ENCODE data around the gene LCMT1. TPM values are rescaled to one million over a fixed set of nuclear protein-coding genes. Genes with fewer than 3 reads are reported as not detected.
"Not testable (repeated sequence)": the region's sequence is repeated elsewhere in the genome, so short reads cannot be mapped to it uniquely, and the experiment has no call there.

LCMT1 gene
- total RNA-seq, 4 donors from 2014 or later = 22.5 to 28.7 (median 24.8) TPM

DNA sequence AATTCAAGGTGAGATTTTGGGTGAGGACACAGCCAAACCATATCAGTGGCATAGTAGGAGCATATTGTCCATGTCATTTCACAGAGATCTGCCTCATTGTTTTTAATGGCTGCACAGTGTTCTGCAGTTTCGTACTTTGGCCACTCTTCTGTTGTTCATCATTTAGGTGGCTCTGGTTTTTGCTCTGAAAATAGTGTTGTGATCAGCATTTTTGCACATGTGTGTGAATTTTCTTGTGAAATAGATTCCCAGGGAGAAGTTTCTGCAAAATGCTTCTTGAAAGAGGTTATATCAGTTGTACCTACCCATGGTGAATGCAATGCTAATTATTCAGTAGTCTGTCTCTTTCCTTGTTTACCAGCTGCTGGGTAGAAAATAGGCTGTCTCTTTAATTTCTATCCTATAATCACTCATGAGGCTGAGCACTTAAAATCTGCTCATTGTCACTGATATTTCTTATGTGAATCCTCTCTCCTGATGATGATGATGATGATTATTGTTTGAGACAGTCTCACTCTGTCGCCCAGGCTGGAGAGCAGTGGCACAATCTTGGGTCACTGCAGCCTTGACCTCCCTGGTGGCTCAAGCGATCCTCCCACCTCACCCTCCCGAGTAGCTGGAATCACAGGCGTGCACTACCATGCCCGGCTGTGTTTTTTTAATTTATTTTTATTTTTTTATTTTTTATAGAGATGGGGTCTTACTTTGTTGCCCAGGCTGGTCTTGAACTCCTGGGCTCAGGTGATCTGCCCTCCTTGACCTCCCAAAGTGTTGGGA lies 10.5 kb downstream of the LCMT1 start:
- DNase-seq (ENCODE audit: low spot score) (no peak), ATAC-seq (ENCODE audit: low FRiP score) (no peak)
- TF ChIP-seq, protein P1, sequence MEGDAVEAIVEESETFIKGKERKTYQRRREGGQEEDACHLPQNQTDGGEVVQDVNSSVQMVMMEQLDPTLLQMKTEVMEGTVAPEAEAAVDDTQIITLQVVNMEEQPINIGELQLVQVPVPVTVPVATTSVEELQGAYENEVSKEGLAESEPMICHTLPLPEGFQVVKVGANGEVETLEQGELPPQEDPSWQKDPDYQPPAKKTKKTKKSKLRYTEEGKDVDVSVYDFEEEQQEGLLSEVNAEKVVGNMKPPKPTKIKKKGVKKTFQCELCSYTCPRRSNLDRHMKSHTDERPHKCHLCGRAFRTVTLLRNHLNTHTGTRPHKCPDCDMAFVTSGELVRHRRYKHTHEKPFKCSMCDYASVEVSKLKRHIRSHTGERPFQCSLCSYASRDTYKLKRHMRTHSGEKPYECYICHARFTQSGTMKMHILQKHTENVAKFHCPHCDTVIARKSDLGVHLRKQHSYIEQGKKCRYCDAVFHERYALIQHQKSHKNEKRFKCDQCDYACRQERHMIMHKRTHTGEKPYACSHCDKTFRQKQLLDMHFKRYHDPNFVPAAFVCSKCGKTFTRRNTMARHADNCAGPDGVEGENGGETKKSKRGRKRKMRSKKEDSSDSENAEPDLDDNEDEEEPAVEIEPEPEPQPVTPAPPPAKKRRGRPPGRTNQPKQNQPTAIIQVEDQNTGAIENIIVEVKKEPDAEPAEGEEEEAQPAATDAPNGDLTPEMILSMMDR (IDR thresholded peaks at IDR 0.05) = no peak

GRCh38 chr16:25124503-25124902 lies 13.0 kb downstream of the LCMT1 start:
- DNase-seq (ENCODE audit: low spot score) = no peak
- TF ChIP-seq, protein P1 (IDR thresholded peaks at IDR 0.05) = no peak
- ATAC-seq (ENCODE audit: low FRiP score) = no peak

DNA sequence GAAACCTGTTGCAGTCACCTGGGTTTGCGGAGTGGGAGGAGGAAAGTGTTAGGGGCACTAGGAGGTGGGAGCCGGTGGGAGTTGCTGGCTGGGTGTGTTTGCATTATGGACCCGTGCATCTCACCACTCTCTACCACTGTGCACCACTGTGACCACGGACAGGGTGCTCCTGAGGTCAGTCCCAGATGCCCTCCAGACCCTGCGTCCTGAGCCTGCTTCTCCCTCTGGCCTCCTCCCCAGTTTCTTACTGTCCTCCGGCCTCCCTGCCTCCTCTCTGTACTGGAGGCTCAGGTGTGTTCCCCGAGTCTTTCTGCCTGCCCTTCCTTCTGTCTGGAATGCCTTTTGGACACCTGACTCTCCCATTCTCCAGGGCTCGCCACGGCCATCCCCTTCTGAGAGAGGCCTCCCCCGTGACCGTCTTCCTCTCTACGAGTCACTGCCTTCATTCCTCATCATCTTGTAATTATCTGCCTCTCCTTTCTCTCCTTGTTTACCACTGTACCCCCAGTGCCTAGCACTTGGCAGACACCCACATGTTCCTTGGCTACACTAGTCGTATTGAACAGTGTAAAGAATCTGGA lies 14.6 kb downstream of the LCMT1 start:
- DNase-seq (ENCODE audit: low spot score) = not testable (repeated sequence)
- ATAC-seq (ENCODE audit: low FRiP score) = peak; percentile 56

DNA sequence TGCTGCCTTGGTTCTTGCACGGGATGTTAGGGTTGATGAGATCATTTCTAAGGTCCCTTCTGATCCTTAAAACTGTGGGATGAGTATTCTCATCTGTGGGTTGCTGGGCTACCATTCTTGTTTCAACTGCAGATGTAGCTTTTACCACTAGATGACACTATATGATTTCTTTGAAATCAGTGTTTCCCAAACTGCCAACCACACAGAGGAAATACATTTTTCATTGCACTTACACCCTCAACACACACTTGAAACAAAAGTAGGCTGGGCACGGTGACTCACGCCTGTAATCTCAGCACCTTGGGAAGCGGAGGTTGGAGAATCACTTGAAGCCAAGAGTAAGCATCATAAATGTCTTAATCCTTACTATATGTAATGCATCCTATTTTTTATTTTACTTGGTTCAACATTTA lies 15.3 kb downstream of the LCMT1 start:
- TF ChIP-seq, protein P1 (IDR thresholded peaks at IDR 0.05) = no peak
- DNase-seq (ENCODE audit: low spot score) = no peak
- peak; percentile 92 for ATAC-seq (ENCODE audit: low FRiP score)

DNA sequence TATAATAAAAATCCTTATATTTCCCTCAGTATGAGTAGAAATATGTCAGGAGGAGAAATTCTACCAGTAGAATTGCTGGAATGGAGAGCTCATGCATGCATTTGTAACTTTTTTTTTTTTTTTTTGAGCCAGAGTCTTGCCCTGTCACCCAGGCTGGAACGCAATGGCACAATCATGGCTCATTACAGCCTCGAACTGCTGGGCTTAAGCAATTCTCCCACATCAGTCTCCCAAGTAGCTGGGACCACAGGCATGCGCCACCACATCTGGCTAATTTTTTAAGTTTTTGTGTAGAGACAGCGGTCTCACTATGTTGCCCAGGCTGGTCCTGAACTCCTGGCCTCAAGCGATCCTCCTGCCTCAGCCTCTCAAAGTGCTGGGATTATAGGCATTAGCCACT lies 21.2 kb downstream of the LCMT1 start:
- not testable (repeated sequence) for ATAC-seq (ENCODE audit: low FRiP score); DNase-seq (ENCODE audit: low spot score)

DNA sequence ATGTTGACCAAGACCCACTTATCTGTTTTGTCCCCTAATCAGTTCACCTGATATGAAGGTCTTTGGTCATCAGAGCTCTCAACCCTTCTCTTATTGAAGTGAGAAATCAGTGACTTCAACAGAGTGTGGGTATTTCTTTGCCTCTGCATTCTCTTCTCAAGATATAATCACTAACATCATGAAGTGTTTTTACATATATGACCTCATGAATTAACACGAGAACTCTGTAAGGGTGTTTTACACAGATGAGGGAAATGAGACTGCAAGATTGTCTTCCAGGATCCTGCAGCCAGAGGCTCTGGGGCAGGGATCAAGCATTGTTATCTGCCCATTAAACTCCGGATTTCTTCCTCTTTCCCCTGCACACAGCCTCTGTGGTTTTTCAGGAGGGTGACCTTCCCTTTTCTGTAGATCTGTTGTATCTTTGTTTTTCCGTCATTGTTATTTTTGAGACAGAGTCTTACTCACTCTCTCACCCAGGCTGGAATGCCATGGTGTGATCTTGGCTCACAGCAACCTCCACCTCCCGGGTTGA lies 22.7 kb downstream of the LCMT1 start:
- no peak for ATAC-seq (ENCODE audit: low FRiP score)
- TF ChIP-seq, protein P1 (IDR thresholded peaks at IDR 0.05) = no peak
- DNase-seq (ENCODE audit: low spot score) = no peak

GRCh38 chr16:25135254-25135878 lies 23.8 kb downstream of the LCMT1 start:
- no peak for DNase-seq (ENCODE audit: low spot score)
- TF ChIP-seq, protein P1 (IDR thresholded peaks at IDR 0.05) = no peak
- no peak for ATAC-seq (ENCODE audit: low FRiP score)
